ENCODE results near the gene PIAS2.

PIAS2 gene

GRCh38 chr18:46903406-46903805, 13.9 kb downstream of the PIAS2 start:
- no peak for DNase-seq (ENCODE audit: extremely low spot score)
- ChIA-PET CTCF (no interaction called here), POLR2A (no interaction called here)
- TF ChIP-seq ELF4 (IDR thresholded peaks at IDR 0.05) (no peak), CTBP1 (IDR thresholded peaks at IDR 0.05; ENCODE audit: borderline replicate concordance) (no peak), ZNF384 (IDR thresholded peaks at IDR 0.05) (no peak)

GRCh38 chr18:46899274-46899948, 17.9 kb downstream of the PIAS2 start:
- no peak for TF ChIP-seq L3MBTL2 (conservative IDR thresholded peaks at IDR 0.05)
- TF ChIP-seq ARNT (IDR thresholded peaks at IDR 0.05), result no peak
- TF ChIP-seq FOXM1 (IDR thresholded peaks at IDR 0.05; ENCODE audit: borderline replicate concordance), result no peak
- TF ChIP-seq SP1 (IDR thresholded peaks at IDR 0.05), result no peak
- no peak for TF ChIP-seq PKNOX1 (IDR thresholded peaks at IDR 0.05)
- no peak for TF ChIP-seq ZNF384 (IDR thresholded peaks at IDR 0.05)
- TF ChIP-seq HDGF (IDR thresholded peaks at IDR 0.05; ENCODE audit: borderline replicate concordance), result no peak
- TF ChIP-seq LEF1 (IDR thresholded peaks at IDR 0.05; ENCODE audit: borderline replicate concordance), result no peak
- no peak for TF ChIP-seq NFRKB (IDR thresholded peaks at IDR 0.05)
- no peak for TF ChIP-seq ELF4 (IDR thresholded peaks at IDR 0.05)
- TF ChIP-seq FOXK2 (IDR thresholded peaks at IDR 0.05), result no peak
- CTCF ChIA-PET, result no interaction called here
- POLR2A ChIA-PET, result interaction anchor here (1.6 kb wide), 1 partner anchor 18 kb away, joined by 6 read pairs; the partner anchor contains the start of genes KATNAL2 and PIAS2
- no peak for DNase-seq (ENCODE audit: extremely low spot score)

GRCh38 chr18:46894124-46894523, 23.2 kb downstream of the PIAS2 start:
- TF ChIP-seq L3MBTL2 (conservative IDR thresholded peaks at IDR 0.05), result no peak
- TF ChIP-seq HDGF (IDR thresholded peaks at IDR 0.05; ENCODE audit: borderline replicate concordance), result no peak
- no peak for TF ChIP-seq ARNT (IDR thresholded peaks at IDR 0.05)
- no peak for TF ChIP-seq FOXK2 (IDR thresholded peaks at IDR 0.05)
- no peak for TF ChIP-seq BHLHE40 (IDR thresholded peaks at IDR 0.05; ENCODE audit: borderline replicate concordance)
- no peak for TF ChIP-seq SP1 (IDR thresholded peaks at IDR 0.05)
- TF ChIP-seq TARDBP (IDR thresholded peaks at IDR 0.05), result no peak
- no peak for TF ChIP-seq SUZ12 (IDR thresholded peaks at IDR 0.05)
- no peak for TF ChIP-seq PKNOX1 (IDR thresholded peaks at IDR 0.05)
- no peak for TF ChIP-seq ZNF384 (IDR thresholded peaks at IDR 0.05)
- no peak for TF ChIP-seq ELF4 (IDR thresholded peaks at IDR 0.05)
- TF ChIP-seq CTBP1 (IDR thresholded peaks at IDR 0.05; ENCODE audit: borderline replicate concordance), result no peak
- TF ChIP-seq FOXM1 (IDR thresholded peaks at IDR 0.05; ENCODE audit: borderline replicate concordance), result no peak
- no peak for TF ChIP-seq LEF1 (IDR thresholded peaks at IDR 0.05; ENCODE audit: borderline replicate concordance)
- no peak for TF ChIP-seq FOXA1 (IDR thresholded peaks at IDR 0.05)
- no peak for TF ChIP-seq NFRKB (IDR thresholded peaks at IDR 0.05)
- no peak for DNase-seq (ENCODE audit: extremely low spot score)
- ChIA-PET POLR2A (no interaction called here), CTCF (no interaction called here)

- no peak for DNase-seq (ENCODE audit: extremely low spot score)
- ChIA-PET POLR2A (interaction anchor here (1.5 kb wide), 1 partner anchor 24 kb away, joined by 6 read pairs; the partner anchor contains the start of genes KATNAL2 and PIAS2), CTCF (no interaction called here)
- TF ChIP-seq SUZ12 (IDR thresholded peaks at IDR 0.05), result no peak
- no peak for TF ChIP-seq L3MBTL2 (conservative IDR thresholded peaks at IDR 0.05)
- no peak for TF ChIP-seq ZNF384 (IDR thresholded peaks at IDR 0.05)
- TF ChIP-seq NFRKB (IDR thresholded peaks at IDR 0.05), result no peak
- no peak for TF ChIP-seq FOXK2 (IDR thresholded peaks at IDR 0.05)
- no peak for TF ChIP-seq ARNT (IDR thresholded peaks at IDR 0.05)
- no peak for TF ChIP-seq ELF4 (IDR thresholded peaks at IDR 0.05)
Observed at GRCh38 chr18:46893360-46893759, 23.9 kb downstream of the PIAS2 start.

- ChIA-PET POLR2A (interaction anchor here (1.5 kb wide), 1 partner anchor 25 kb away, joined by 6 read pairs; the partner anchor contains the start of genes KATNAL2 and PIAS2), CTCF (no interaction called here)
- DNase-seq (ENCODE audit: extremely low spot score), result no peak
- TF ChIP-seq FOXM1 (IDR thresholded peaks at IDR 0.05; ENCODE audit: borderline replicate concordance) (no peak), SUZ12 (IDR thresholded peaks at IDR 0.05) (no peak), FOXK2 (IDR thresholded peaks at IDR 0.05) (no peak), L3MBTL2 (conservative IDR thresholded peaks at IDR 0.05) (no peak), ELF4 (IDR thresholded peaks at IDR 0.05) (no peak), SP1 (IDR thresholded peaks at IDR 0.05) (no peak), ZNF384 (IDR thresholded peaks at IDR 0.05) (no peak), BHLHE40 (IDR thresholded peaks at IDR 0.05; ENCODE audit: borderline replicate concordance) (no peak), PKNOX1 (IDR thresholded peaks at IDR 0.05) (no peak), LEF1 (IDR thresholded peaks at IDR 0.05; ENCODE audit: borderline replicate concordance) (no peak), ARNT (IDR thresholded peaks at IDR 0.05) (no peak), NFRKB (IDR thresholded peaks at IDR 0.05) (no peak), TARDBP (IDR thresholded peaks at IDR 0.05) (no peak)
Observed at GRCh38 chr18:46892842-46893241, 24.5 kb downstream of the PIAS2 start.

GRCh38 chr18:46891742-46892214, 25.5 kb downstream of the PIAS2 start:
- TF ChIP-seq PKNOX1 (IDR thresholded peaks at IDR 0.05) (no peak), ARNT (IDR thresholded peaks at IDR 0.05) (no peak), BHLHE40 (IDR thresholded peaks at IDR 0.05; ENCODE audit: borderline replicate concordance) (no peak), TARDBP (IDR thresholded peaks at IDR 0.05) (no peak), CTBP1 (IDR thresholded peaks at IDR 0.05; ENCODE audit: borderline replicate concordance) (no peak), SP1 (IDR thresholded peaks at IDR 0.05) (no peak), L3MBTL2 (conservative IDR thresholded peaks at IDR 0.05) (no peak), NFRKB (IDR thresholded peaks at IDR 0.05) (no peak)
- ChIA-PET POLR2A (no interaction called here), CTCF (no interaction called here)
- DNase-seq (ENCODE audit: extremely low spot score), result no peak
